SKM-1 treated with dmso at 0.1 percent for 144 hours (cell line): ENCODE data around the gene GRAMD4.

Source experiments
- DNase-seq: peaks from one replicate; lab custom pipeline; 2025; ENCODE audit not compliant: unreplicated experiment; lab: John Stamatoyannopoulos, UW

The GRAMD4 gene

GRCh38 chr22:46667245-46667623, 47.0 kb downstream of the GRAMD4 start:
- DNase-seq = no peak

GRCh38 chr22:46668116-46668515, 47.9 kb downstream of the GRAMD4 start:
- DNase-seq = no peak

- DNase-seq = no peak
Measured at GRCh38 chr22:46669201-46669600, 49.0 kb downstream of the GRAMD4 start.

- no peak for DNase-seq
Measured at GRCh38 chr22:46671824-46672432, 51.7 kb downstream of the GRAMD4 start.

- no peak for DNase-seq
Measured at GRCh38 chr22:46672731-46673130, 52.5 kb downstream of the GRAMD4 start.

GRCh38 chr22:46673205-46673604, 53.0 kb downstream of the GRAMD4 start:
- no peak for DNase-seq

GRCh38 chr22:46673662-46674236, 53.6 kb downstream of the GRAMD4 start:
- DNase-seq = no peak

- DNase-seq = no peak
Measured at GRCh38 chr22:46674367-46674781, 54.2 kb downstream of the GRAMD4 start.

GRCh38 chr22:46674906-46675305, 54.7 kb downstream of the GRAMD4 start:
- no peak for DNase-seq

GRCh38 chr22:46675479-46675878, 55.3 kb downstream of the GRAMD4 start:
- DNase-seq = no peak

- DNase-seq = no peak
Measured at GRCh38 chr22:46675938-46676337, 55.8 kb downstream of the GRAMD4 start.

- no peak for DNase-seq
Measured at GRCh38 chr22:46676479-46676878, 56.3 kb downstream of the GRAMD4 start.

GRCh38 chr22:46676881-46677280, 56.7 kb downstream of the GRAMD4 start:
- DNase-seq = no peak

- DNase-seq = no peak
Measured at GRCh38 chr22:46677323-46678002, 57.3 kb downstream of the GRAMD4 start.

GRCh38 chr22:46678003-46678657, 57.9 kb downstream of the GRAMD4 start:
- DNase-seq = no peak

GRCh38 chr22:46678785-46679700, 58.9 kb downstream of the GRAMD4 start:
- DNase-seq = no peak

- DNase-seq = no peak
Measured at GRCh38 chr22:46679706-46680269, 59.6 kb downstream of the GRAMD4 start.

GRCh38 chr22:46681010-46681409, 60.8 kb downstream of the GRAMD4 start:
- peak; percentile 6 for DNase-seq

GRCh38 chr22:46682011-46682731, 62.0 kb downstream of the GRAMD4 start:
- DNase-seq = no peak

- peak; percentile 34 for DNase-seq
Measured at GRCh38 chr22:46684706-46685105, 64.5 kb downstream of the GRAMD4 start.
